Activated naive CD8-positive, alpha-beta T cell treated with anti-CD3 and anti-CD28 coated beads, Interleukin-2, amount 50 U/mL, for 24 hours (primary cell): Measurements from ENCODE around the gene C1orf74.

Experiments
- ATAC-seq: fragments of 150-1000 bp; cut with Tn5 transposase; one replicate; pipeline ENCODE4 v1.10.0; 2021
- DNase-seq: peaks from one replicate; pipeline ENCODE4 v3.0.0; 2021
- H3K27ac Mint-ChIP-seq: one replicate; pipeline ENCODE4 v1.8.0; 2021; ENCODE audit warnings: mild to moderate bottlenecking, mixed read lengths
- H3K27me3 Mint-ChIP-seq: one replicate; pipeline ENCODE4 v1.8.0; 2021; ENCODE audit warnings: mixed read lengths
- H3K36me3 Mint-ChIP-seq: one replicate; pipeline ENCODE4 v1.8.0; 2021; ENCODE audit warnings: low read depth, mixed read lengths
- H3K4me1 Mint-ChIP-seq: one replicate; pipeline ENCODE4 v1.8.0; 2021; ENCODE audit warnings: mixed read lengths
- H3K4me3 Mint-ChIP-seq: one replicate; pipeline ENCODE4 v1.8.0; 2021; ENCODE audit warnings: mild to moderate bottlenecking, moderate library complexity, mixed read lengths
- H3K9me3 Mint-ChIP-seq: one replicate; pipeline ENCODE4 v1.8.0; 2021; ENCODE audit warnings: mixed read lengths

Gene C1orf74

DNA sequence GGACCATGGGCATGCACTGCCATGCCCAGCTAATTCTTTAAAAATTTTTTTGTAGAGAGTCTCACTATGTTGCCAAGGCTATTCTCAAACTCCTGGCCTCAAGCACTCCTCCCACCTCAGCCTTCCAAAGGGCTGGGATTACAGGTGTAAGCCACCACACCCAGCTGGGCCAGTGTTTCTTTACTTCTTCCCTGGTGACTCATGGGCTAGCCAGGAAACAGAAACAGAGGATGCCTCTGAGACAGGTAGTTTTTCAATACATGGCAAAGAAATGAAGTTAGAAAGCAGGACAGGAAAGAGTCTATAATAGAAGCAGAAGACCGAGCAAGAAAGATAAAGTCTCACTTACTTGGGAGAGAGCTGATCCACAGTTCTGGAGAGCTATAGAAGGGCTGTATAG, 7.6 kb upstream of the C1orf74 start:
- no peaks in the 10 kb centered on the region for H3K9me3 Mint-ChIP-seq
- peaks cover 21% of the 10 kb centered on the region for H3K27me3 Mint-ChIP-seq
- H3K27ac Mint-ChIP-seq: no peak overlapping the region
- DNase-seq: no peak
- no peak overlapping the region for H3K4me3 Mint-ChIP-seq
- H3K4me1 Mint-ChIP-seq: peaks cover 4% of the 10 kb centered on the region
- no peak for ATAC-seq
- no peaks in the 10 kb centered on the region for H3K36me3 Mint-ChIP-seq

DNA sequence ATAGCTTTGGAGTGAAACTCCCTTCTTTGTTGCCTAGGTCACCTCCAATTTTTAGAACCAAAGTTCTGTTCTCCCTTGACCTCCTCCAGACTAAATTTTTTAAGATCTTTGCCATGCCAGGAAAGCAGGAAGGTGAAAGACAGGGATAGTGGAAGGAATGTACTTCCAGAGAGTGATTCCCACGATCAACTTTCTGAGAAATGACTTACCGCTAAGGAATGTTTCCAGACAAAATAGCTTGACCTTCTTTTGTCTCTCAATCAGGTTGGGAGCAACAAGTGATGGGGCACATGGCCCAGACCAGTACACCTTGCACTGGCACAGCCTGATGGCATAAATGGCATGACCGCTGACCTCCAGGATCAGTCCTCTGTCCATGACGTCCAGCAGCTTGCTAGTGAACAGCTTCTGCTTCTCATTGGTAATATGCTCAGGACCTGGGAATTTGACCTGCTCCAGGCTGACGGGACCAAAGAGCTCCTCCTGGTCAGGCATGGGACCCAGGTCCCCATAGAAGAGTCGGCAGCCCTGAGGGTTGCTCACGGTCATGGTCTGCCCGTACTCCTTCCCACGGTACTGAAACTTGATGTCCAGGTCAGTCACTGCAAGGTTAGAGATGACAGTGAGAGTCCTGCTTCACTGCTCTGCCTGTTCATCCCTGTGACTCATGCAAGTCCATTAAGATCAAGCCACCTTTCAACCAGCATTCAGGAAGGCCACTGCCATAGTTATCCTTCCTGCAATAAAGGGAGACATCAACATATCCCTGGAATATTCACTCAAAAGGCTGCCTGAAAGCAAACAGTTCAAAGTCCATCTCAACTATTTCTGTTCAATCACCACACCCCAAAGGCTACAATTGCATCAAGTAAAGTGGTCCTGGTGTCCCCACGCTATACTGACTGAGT, 6.2 kb upstream of the C1orf74 start:
- no peak overlapping the region for H3K27ac Mint-ChIP-seq
- H3K27me3 Mint-ChIP-seq: peaks cover 21% of the 10 kb centered on the region

DNA sequence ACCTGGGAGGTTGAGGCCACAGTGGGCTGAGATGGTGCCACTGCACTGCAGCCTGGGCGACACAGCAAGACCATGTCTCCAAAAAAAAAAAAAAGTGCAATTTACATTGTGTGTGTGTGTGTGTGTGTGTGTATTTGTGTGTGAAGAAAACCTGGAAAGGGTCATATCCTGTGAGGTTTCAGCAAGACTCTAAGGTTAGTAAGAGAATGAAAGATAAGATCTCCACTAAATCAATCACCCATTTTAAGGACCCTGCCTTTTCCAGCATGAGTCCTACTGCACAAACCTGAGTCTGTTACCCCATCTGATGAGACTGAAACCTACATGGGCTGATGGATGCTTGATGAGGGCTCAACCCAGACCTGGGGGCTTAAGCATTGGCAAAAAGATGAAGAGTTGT, 4.9 kb upstream of the C1orf74 start:
- ATAC-seq (no peak), DNase-seq (no peak)
- peaks cover 19% of the 10 kb centered on the region for H3K27me3 Mint-ChIP-seq
- peaks cover 18% of the 10 kb centered on the region for H3K4me1 Mint-ChIP-seq
- H3K4me3 Mint-ChIP-seq: no peak overlapping the region
- no peaks in the 10 kb centered on the region for H3K9me3 Mint-ChIP-seq
- peaks cover 3% of the 10 kb centered on the region for H3K36me3 Mint-ChIP-seq
- no peak overlapping the region for H3K27ac Mint-ChIP-seq

More for the DNA sequence above, 6.2 kb upstream of the C1orf74 start:
- ATAC-seq (no peak), DNase-seq (no peak)
- Mint-ChIP-seq H3K36me3 (no peaks in the 10 kb centered on the region), H3K4me3 (no peak overlapping the region), H3K4me1 (peaks cover 5% of the 10 kb centered on the region), H3K9me3 (no peaks in the 10 kb centered on the region)

DNA sequence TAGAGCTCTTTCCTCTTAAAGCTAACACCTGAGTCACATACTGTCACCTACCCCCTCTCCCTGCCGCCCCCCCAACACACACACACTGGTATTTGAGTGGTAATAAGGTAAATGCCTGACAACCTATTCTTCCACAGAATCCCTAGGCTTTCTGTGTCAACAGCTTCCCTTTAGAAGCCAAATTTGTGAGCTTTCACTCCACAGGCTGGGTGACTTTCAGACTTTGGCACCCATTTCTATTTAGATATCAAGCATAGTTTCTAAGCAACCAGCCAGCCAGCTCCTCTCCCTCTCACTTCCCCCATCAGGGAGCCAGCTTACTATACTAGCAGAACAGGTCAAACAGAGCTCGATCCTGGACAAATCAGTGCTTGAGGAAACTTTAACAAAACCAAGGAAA, 3.2 kb upstream of the C1orf74 start:
- H3K4me1 Mint-ChIP-seq: peaks cover 33% of the 10 kb centered on the region

DNA sequence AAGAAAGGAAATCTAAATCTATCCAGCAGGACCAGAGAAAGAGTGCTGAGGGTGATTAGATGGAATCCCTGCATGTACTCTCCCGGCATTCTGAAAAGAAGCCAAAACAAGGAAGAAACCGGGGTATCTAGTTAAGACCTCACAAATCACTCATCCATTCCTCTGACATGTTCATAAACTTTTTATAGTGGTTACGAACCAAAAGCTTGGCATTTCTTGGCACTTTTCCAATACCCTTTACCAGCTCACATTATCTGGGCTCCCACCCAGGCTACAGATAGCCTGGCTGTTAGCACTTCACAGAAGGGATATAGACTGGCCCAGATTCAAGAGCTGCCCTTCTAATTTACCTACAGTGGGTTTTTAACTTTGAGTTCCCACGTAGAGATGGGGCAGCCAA, 1.8 kb upstream of the C1orf74 start:
- H3K27me3 Mint-ChIP-seq: peaks cover 12% of the 10 kb centered on the region
- no peak overlapping the region for H3K4me3 Mint-ChIP-seq
- no peak for ATAC-seq
- no peak overlapping the region for H3K27ac Mint-ChIP-seq
- H3K4me1 Mint-ChIP-seq: peaks cover 37% of the 10 kb centered on the region
- H3K9me3 Mint-ChIP-seq: no peaks in the 10 kb centered on the region
- H3K36me3 Mint-ChIP-seq: peaks cover 27% of the 10 kb centered on the region
- no peak for DNase-seq

More for the DNA sequence above, 3.2 kb upstream of the C1orf74 start:
- H3K27me3 Mint-ChIP-seq: peaks cover 12% of the 10 kb centered on the region
- ATAC-seq (no peak), DNase-seq (no peak)
- H3K9me3 Mint-ChIP-seq: no peaks in the 10 kb centered on the region
- no peak overlapping the region for H3K27ac Mint-ChIP-seq
- H3K36me3 Mint-ChIP-seq: peaks cover 15% of the 10 kb centered on the region
- no peak overlapping the region for H3K4me3 Mint-ChIP-seq

DNA sequence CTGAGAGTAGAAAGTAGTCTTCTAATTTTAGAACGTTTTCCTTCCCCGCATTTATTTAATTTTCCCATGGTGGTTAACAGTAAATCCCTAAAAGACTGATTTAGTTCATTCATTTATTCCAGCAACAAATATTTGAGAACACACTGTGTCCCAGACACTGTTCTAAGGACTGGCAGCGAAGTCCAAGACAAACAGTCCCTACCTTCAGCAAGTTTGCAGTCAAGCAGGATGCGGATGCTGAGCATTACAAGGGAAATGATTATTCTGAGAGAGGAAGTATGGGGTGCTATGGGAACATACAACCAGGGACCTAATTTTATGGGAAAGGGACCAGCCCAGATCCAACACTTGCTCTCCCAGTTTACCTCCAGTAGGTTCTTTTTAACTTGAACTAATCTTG, 1.2 kb upstream of the C1orf74 start:
- peaks cover 31% of the 10 kb centered on the region for H3K36me3 Mint-ChIP-seq
- H3K4me3 Mint-ChIP-seq: no peak overlapping the region
- ATAC-seq (no peak), DNase-seq (no peak)
- peak overlapping the region; percentile 100 for H3K27ac Mint-ChIP-seq
- H3K9me3 Mint-ChIP-seq: no peaks in the 10 kb centered on the region
- H3K4me1 Mint-ChIP-seq: peaks cover 37% of the 10 kb centered on the region
- H3K27me3 Mint-ChIP-seq: peaks cover 12% of the 10 kb centered on the region

DNA sequence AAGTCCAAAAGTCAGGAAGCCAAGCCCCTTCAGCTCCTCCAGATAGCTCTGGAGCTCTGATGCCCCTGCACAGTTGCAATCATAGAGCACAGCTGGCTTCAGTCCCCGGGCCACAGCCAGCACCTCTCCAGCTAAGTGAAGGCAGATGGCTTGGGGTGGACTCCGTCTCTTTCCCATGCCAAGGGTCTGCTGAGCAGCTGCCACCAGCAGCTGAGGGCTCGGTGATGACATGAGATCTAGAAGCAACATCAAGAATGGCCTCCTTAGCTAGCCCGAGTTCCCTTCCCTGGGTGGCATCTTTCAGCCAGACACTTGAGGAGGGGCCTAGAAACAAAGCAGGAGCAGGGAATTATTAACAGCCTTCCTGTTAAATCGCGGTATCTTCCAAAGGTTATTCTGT, 973 bp downstream of the C1orf74 start:
- H3K36me3 Mint-ChIP-seq: peaks cover 50% of the 10 kb centered on the region
- H3K27ac Mint-ChIP-seq: peak overlapping the region; percentile 100
- peaks cover 3% of the 10 kb centered on the region for H3K27me3 Mint-ChIP-seq
- H3K9me3 Mint-ChIP-seq: no peaks in the 10 kb centered on the region
- peak overlapping the region; percentile 94 for H3K4me3 Mint-ChIP-seq
- H3K4me1 Mint-ChIP-seq: peaks cover 43% of the 10 kb centered on the region
- DNase-seq: no peak
- no peak for ATAC-seq

DNA sequence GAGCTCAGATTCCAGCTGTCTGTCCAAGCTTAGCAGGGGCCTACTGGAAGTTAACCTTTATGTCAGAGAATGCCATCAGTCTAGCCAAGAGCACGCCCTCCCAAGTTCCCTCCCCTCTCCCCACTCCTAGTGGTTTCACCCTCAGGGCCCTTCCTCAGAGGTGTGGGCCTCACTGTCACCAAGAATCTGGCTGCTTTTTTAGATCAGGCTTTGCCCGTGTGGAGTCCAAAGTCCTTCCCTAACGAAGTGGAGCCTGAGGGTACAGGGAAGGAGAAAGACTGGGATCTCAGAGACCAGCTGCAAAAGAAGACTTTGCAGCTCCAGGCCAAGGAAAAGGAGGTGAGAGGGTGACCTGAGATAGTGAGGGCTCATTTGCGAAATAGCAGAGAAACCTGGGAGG, 4.1 kb downstream of the C1orf74 start:
- Mint-ChIP-seq H3K27ac (peak overlapping the region; percentile 57), H3K27me3 (peaks cover 3% of the 10 kb centered on the region), H3K4me3 (no peak overlapping the region), H3K4me1 (peaks cover 56% of the 10 kb centered on the region), H3K9me3 (no peaks in the 10 kb centered on the region), H3K36me3 (peaks cover 80% of the 10 kb centered on the region)
- DNase-seq (no peak), ATAC-seq (no peak)

DNA sequence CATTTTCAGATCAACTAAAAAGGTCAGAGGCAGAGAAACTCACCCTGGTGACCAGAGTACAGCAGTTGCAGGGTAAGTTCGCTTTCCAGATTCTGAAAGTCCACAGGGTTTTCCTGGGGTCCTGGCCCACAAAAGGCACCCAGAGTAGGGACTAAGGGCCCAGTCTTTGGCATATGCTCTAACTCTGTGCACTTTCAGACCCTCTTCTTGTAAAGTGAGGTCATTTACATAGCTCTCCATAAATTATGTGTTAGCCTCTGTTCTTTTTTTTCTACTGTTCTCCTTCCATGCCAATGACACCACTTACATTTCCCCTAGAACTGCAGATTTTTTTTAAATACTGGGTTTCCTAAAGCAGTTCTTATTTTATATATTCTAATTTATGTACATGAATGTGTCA, 6.3 kb downstream of the C1orf74 start:
- H3K36me3 Mint-ChIP-seq: peaks cover 84% of the 10 kb centered on the region
- H3K27ac Mint-ChIP-seq: peak overlapping the region; percentile 59

DNA sequence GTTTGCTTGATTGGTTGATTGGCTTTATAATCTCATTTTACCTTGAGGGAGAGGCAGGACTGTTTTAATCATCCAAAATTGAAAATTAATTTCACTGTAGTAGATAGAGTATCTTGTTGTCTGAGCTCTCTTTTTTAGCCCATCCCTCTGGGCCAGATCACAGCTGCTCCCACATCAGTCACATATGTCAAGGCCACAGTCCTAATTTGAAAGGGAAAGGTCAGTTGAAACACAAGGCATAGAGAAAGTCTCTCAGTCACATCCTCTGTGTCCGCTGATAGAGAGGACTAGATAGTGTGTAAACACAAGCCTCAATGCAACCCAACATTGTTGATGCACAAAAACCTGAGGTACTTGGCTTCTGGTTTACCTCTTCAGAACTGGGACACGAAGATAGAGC, 6.8 kb downstream of the C1orf74 start:
- Mint-ChIP-seq H3K4me1 (peaks cover 31% of the 10 kb centered on the region), H3K27me3 (no peaks in the 10 kb centered on the region), H3K4me3 (no peak overlapping the region), H3K9me3 (no peaks in the 10 kb centered on the region), H3K36me3 (peaks cover 80% of the 10 kb centered on the region), H3K27ac (peak overlapping the region; percentile 59)
- no peak for ATAC-seq
- DNase-seq: no peak

More for the DNA sequence above, 6.3 kb downstream of the C1orf74 start:
- Mint-ChIP-seq H3K4me3 (no peak overlapping the region), H3K27me3 (no peaks in the 10 kb centered on the region), H3K9me3 (no peaks in the 10 kb centered on the region), H3K4me1 (peaks cover 35% of the 10 kb centered on the region)
- ATAC-seq: no peak
- no peak for DNase-seq

DNA sequence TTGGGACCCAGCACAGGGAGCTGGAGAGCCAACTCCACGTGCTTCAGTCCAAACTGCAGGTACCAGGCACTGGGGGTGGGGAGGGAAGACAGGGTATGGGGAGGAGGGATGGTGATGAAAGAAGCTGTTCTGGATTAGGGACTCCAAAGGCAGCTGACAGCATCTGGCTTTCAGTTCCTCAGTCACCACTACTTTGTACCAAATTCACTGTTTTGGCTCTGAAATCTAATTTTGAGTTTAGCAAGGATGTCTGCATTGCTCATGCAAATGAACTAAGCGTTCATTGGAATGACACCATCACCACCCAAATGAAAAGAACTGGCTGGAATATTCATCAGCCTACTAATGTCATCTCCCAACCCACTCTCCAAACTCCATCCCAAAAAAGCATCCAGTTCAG, 8.7 kb downstream of the C1orf74 start:
- no peaks in the 10 kb centered on the region for H3K9me3 Mint-ChIP-seq
- H3K4me3 Mint-ChIP-seq: no peak overlapping the region
- no peaks in the 10 kb centered on the region for H3K27me3 Mint-ChIP-seq
- ATAC-seq (no peak), DNase-seq (no peak)
- peaks cover 26% of the 10 kb centered on the region for H3K4me1 Mint-ChIP-seq
- peak overlapping the region; percentile 68 for H3K27ac Mint-ChIP-seq
- peaks cover 64% of the 10 kb centered on the region for H3K36me3 Mint-ChIP-seq

DNA sequence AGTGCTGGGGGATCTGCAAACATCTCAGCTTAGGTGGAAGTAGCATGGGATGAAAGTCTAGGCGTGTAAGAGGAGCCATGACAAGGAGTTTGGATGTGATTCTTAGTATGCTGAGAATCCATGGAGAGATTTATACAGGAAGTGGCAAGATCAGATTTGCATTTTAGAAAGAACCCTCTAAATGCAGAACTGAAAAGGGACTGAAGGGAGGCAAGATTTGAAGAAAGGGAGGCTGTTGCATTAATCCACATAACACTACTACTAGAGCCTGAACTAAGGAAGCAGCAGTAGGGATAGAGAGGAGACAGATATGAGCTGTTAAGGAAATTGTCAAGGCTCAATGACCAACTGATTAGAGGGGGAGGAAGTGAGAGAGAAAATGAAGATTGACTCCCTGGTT, 9.8 kb downstream of the C1orf74 start:
- H3K27me3 Mint-ChIP-seq: no peaks in the 10 kb centered on the region
- H3K4me3 Mint-ChIP-seq: no peak overlapping the region
- DNase-seq: no peak
- peaks cover 54% of the 10 kb centered on the region for H3K36me3 Mint-ChIP-seq
- peaks cover 20% of the 10 kb centered on the region for H3K4me1 Mint-ChIP-seq
- no peaks in the 10 kb centered on the region for H3K9me3 Mint-ChIP-seq
- no peak for ATAC-seq
- H3K27ac Mint-ChIP-seq: peak overlapping the region; percentile 68

DNA sequence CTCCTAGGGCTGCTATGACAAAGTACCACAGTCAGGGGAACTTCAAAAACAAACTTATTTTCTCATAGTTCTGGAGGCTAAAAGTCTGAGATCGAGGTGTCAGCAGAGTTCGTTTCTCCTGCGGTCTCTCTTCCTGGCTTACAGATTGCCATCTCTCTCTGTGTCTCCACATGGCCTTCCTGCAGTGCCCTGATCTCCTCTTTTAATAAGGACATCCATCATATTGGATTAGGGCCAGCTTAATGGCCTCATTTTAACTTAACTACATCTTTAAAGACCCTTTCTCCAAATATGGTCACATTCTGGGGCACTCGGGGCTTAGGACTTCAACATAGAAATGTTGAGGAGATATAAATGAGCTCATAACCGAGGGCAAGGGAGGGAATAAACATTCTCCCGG, 12.2 kb downstream of the C1orf74 start:
- Mint-ChIP-seq H3K9me3 (no peaks in the 10 kb centered on the region), H3K4me3 (no peak overlapping the region), H3K27ac (no peak overlapping the region), H3K36me3 (peaks cover 49% of the 10 kb centered on the region), H3K4me1 (peaks cover 30% of the 10 kb centered on the region), H3K27me3 (no peaks in the 10 kb centered on the region)
- ATAC-seq: no peak
- no peak for DNase-seq

DNA sequence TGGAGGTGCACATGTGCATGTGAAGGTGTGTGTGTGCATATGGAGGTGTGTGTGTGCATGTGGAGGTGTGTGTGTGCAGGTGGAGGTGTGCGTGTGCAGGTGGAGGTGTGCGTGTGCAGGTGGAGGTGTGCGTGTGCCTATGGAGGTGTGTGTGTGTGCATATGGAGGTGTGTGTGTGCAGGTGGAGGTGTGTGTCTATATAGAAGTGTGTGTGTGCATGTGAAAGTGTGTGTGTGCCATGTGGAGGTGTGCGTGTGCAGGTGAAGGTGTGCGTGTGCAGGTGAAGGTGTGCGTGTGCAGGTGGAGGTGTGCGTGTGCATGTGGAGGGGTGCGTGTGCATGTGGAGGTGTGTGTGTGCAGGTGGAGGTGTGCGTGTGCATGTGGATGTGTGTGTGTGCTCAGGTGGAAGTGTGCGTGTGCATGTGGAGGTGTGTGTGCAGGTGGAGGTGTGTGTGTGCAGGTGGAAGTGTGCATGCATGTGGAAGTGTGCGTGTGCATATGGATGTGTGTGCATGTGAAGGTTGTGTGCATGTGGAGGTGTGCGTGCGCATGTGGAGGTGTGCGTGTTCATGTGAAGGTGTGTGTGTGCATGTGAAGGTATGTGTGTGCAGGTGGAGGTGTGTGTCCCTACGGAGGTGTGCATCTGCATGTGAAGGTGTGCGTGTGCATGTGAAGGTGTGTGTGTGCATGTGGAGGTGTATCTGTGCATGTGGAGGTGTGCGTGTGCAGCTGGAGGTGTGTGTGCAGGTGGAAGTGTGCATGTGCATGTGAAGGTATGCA, 13.5 kb downstream of the C1orf74 start:
- peaks cover 34% of the 10 kb centered on the region for H3K4me1 Mint-ChIP-seq
- no peak overlapping the region for H3K4me3 Mint-ChIP-seq
- no peak overlapping the region for H3K27ac Mint-ChIP-seq
- ATAC-seq: no peak
- H3K36me3 Mint-ChIP-seq: peaks cover 50% of the 10 kb centered on the region
- no peak for DNase-seq
- no peaks in the 10 kb centered on the region for H3K9me3 Mint-ChIP-seq
- H3K27me3 Mint-ChIP-seq: no peaks in the 10 kb centered on the region

DNA sequence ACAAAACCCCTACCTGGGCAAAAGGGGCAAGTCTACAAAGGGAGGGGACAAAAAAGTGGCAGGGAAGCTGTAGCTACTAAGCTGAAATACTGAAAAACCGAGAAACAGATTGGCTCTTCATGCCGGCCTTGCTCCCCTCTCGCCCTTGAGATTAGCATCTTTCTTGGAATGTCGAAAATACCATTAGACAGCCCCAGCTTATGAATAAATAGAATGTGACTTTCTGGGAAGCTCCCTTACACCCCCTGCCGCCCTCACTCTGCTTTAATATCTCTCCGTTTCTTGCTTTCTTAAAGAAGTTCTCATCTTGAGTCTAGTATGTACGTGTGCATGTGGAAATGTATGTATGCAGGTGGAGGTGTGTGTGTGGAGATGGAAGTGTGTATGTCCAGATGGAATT, 14.4 kb downstream of the C1orf74 start:
- no peak overlapping the region for H3K27ac Mint-ChIP-seq
- DNase-seq (no peak), ATAC-seq (no peak)
- H3K9me3 Mint-ChIP-seq: no peaks in the 10 kb centered on the region
- peaks cover 48% of the 10 kb centered on the region for H3K36me3 Mint-ChIP-seq
- H3K4me1 Mint-ChIP-seq: peaks cover 40% of the 10 kb centered on the region
- H3K4me3 Mint-ChIP-seq: no peak overlapping the region
- H3K27me3 Mint-ChIP-seq: no peaks in the 10 kb centered on the region
